ENCODE results near the gene ANKRD1.
"Not testable (repeated sequence)": the region's sequence is repeated elsewhere in the genome, so short reads cannot be mapped to it uniquely, and the experiment has no call there.

The ANKRD1 gene

DNA sequence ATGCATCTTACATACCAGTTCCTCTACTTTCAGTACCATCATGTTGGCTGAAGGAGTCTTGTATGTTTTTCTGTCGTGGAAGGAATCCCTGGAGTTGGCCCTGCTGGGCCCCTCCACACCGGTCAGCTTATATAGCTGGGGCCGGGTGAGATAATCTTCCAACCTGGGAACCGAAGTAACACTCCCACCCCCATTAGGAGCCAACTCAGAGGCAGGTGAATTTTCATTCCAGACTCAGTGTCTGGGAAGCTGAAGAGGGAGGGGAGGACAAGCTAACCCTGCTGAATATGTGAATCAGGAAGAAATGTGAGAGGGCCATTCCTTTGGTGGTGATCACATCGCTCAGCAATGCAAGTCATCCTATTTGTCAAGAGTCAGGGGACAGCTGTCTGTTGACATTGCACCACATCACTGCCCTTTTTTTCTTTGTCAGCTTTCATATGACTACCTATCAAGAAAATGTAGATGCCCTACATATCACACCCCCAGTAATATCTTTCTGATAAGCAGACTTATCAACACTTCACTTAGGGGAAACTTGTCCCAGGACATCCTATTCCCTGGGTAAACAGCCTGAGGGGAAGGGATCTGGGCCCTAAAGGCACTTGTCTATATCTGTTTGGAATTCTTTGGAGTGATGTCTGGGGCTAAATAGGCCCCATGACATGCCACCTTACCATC is at the start of gene ANKRD1:
Gene ANKRD1, minus strand, starts transcription at position 102 of the 681 bp plus-strand sequence. Its CDS starts 60 bp downstream, at position 42.
- no peak for DNase-seq (ENCODE audit: low read depth in 2 of 2)

DNA sequence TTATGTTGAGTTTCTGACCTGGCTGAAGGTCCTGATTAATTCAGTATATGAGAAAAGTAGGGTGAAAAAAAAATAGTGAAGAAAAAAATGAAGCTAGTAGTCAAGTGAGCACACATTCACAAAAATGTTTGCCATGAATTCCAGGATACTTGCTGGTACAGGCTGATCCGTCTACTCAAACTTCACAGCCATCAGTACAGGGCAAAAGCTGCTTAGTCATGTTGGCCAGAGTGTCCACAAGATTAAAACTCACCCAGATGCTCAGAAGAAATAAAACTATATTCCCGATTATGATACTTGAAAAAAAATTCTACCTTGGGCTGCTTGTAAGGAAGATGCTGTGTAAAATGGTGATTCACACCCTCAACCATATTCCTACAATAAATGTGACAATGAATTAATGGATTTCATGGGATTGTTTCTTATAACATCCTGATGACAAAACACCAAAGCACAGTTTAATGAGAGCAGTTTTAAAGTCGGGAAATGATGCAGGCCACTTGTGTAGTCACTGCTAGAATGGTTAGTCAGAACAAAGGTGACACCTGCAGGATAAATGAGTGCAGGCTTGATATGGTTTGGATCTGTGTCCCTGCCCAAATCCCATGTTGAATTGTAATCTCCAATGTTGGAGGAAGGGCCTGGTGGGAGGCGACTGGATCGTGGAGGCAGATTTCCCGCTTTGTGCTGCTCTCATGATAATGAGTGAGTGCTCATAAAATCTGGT is 49.2 kb upstream of the ANKRD1 start:
- no peak for DNase-seq (ENCODE audit: low read depth in 2 of 2)

DNA sequence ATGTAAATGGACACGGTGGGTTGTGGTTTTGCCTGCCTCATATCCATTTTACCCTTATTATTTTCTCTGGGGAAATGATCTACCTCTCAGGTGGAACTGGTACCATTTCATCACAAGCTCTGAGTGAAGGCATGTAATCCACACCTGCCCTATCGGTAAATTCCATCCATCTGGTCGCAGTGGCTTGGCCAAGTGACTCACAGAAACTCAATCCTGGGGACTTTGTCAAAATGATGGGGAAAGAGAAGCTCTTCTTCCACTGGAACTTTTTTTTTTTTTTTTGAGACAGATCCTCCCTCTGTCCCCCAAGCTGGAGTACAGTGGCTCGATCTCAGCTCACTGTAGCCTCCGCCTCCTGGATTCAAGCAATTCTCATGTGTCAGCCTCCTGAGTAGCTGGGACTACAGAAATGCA is 48.2 kb upstream of the ANKRD1 start:
- DNase-seq (ENCODE audit: low read depth in 2 of 2), result no peak

DNA sequence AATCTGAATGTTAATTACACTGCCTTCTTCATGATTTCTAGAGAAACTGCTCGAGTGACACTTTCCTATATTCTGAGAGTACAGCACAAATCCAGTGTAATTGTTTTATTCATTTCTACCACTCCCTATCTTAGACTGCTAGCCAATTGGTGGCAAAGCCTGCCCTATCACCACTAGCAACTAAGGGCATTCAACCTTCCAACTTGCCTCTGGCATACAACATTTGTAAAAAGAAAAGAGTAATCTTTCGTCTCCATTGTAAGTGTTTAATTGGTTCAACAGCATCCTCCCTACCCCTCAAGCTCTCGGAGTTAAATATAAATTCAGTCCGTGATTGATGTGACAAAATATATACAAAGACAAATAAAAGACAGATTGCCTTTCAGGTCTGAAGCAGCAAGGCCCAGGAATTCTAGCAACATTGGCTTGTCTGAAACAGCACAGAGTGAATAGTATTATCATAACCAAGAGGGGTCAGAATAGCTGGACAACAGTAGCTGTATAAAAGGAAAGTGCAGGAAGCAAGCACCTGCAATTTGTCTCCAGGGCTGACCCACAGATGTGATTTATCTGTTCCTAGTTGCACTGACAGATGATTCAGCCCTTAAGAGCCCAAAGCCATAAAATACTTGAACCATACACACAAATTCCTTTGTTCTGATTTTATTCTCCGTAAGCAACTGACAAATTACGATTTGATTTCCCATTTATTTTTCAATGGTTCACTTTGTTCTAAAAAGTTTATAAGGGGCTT is 47.6 kb upstream of the ANKRD1 start:
- DNase-seq (ENCODE audit: low read depth in 2 of 2), result no peak

DNA sequence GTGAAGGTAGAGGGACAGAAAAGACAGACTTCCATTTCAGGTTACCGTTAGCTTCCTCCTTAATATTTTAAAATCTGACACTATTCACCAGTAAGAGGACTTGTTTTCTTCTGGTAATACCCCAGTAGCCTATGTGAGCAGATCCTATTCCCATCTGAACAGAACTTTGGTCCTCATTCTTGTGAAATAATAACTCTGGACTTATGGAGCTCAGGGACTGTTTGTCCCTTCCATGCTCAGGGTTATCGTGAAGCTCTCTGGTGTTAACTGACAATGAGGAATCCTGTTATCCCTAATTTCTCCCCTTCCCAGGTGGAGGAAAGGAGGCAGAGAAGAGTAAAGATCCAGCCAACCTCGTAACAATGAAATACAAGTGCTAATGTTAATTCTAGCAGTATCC is 47.0 kb upstream of the ANKRD1 start:
- DNase-seq (ENCODE audit: low read depth in 2 of 2), result no peak

DNA sequence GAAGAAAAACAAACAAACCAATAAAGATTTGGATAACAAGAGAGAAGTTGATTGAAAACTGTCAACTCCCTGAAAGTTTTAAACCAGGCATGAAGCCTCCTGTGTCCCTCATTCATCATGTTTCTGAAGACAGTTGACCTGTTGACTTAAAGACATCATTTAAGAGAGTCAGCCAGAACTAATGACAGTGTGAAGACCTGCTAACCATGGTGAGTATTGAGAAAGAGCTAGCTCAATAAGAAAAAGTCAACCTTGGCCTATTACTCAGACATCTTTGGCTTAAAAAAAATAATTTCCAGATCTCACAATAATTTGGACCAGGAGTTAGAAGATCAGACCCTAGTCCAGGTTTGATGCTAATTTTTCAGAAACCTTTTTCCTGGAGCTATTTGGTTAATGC is 45.3 kb upstream of the ANKRD1 start:
- DNase-seq (ENCODE audit: low read depth in 2 of 2), result no peak

DNA sequence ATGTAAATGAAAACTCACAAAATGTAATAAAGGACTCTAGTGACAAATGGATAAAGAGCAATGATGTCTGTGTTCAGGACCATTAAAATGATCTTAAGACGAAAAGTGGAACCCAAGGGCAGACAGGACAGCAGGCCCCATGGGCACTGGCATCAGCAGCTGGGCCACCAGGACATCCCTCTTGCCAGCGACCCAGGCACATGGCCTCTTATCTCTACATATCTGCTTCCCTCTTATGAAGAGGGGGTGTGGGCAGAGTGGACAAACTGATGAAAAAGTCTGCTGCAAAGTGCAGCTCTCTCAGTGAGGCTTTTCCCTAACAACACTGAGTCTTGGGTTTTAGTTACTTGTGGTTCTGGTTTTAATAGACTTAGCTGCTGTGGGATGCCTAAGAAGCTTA is 44.8 kb upstream of the ANKRD1 start:
- DNase-seq (ENCODE audit: low read depth in 2 of 2), result no peak

DNA sequence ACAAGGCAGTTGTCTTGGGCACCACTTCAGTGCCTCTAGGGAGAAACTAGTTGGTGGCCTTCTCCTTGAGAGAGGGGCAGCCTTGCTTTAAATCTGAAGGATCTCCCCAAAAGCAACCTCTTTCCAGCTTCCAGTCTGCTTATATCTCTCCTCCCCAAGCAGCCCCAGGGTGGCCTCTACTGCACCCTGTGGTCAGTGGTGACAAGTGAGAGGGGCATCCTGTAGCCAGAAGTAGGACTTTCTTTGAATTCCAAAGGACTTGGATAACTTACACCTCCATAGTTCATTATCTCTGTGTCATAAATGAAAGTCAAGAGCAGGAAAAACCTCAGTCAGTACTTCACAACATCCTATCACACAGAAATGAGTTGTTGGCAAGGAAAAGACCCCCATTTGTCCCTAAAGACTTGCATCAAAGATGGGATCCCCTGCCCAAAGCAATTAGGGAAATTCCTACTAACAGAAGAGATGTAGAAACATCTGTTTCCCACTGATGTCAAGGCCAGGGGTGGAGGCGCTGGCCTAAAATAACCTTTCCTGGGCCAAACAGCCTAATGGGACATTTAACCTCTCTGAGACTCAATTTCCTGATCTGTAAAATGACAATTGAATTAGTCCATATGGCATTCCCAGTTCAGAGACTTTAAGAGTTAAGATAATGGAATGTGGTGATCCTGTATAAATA is 44.0 kb upstream of the ANKRD1 start:
- no peak for DNase-seq (ENCODE audit: low read depth in 2 of 2)

DNA sequence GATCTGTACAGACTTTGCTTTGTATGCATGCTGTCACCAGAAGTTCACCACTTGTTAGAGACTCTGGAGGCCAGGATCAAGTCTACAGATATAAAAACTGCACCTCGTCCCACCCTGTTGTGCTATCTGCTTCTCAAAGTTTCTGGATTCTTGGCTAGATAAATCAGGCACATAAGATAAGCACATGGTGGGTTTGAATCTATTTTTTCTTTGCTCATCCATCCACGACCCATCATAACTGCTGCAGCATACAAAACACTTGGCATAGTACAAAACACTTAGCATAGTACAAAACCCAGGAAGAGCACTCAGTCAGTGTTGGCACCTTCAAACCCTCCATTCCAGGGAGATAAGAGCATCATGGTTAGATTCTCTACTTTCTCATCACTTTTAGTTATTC is 42.4 kb upstream of the ANKRD1 start:
- DNase-seq (ENCODE audit: low read depth in 2 of 2), result no peak

DNA sequence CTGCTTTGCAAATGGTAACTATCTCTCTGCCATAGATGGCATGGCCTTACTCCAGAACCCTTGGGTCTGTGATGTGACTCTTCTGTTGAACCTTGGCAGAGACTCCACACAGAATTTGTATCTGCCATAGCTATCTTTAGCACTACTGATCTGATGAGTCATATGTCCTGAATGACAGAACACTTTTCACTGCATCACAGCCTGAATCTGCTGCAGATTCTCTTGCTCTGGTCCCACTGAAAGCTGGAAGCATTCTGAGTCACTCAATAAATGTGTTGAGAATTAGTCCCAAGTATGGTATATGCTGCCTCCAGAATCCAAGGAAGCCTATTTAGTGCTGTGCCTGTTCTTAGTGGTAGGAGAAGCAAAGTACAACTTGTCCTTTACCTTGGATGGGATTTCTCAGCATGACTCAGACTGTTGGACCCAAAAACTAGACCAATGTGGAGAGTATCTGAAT is 39.5 kb upstream of the ANKRD1 start:
- no peak for DNase-seq (ENCODE audit: low read depth in 2 of 2)

DNA sequence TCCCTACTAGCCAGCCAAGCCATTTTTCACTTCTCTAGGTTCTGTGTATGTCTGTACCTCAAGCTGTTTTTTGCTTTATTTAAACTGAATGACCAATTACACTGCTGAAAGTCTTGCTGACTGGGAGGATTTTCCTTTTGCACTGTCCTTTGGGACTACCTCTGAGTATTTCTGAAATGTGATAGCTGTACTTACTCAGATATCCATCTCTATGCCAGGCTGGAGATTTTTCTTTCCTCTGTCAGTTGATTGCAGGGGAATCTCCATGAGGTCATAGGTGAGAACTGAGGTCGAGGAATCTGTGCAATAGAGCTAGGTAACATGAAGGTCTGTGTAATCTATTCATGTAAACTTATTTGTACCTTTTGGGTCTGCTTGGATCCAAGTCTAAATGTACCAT is 38.9 kb upstream of the ANKRD1 start:
- no peak for DNase-seq (ENCODE audit: low read depth in 2 of 2)

DNA sequence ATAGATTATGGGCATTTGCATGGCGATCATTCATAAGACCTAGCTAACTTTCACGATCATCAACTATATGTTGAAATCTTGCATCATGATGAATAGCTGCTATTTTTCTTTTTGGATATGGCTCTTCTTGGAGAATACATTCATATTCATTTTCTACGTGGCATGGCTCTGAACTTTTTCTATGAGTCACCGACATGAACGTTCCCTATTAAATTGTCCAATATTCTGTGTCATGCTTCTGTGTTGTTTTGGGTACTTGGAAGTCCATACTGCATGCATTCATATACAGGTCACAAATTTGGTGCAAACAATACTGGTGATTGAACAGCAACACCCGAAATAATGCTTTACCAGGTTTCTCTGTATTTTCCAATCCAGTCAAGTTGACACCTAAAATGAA is 37.9 kb upstream of the ANKRD1 start:
- DNase-seq (ENCODE audit: low read depth in 2 of 2), result no peak

DNA sequence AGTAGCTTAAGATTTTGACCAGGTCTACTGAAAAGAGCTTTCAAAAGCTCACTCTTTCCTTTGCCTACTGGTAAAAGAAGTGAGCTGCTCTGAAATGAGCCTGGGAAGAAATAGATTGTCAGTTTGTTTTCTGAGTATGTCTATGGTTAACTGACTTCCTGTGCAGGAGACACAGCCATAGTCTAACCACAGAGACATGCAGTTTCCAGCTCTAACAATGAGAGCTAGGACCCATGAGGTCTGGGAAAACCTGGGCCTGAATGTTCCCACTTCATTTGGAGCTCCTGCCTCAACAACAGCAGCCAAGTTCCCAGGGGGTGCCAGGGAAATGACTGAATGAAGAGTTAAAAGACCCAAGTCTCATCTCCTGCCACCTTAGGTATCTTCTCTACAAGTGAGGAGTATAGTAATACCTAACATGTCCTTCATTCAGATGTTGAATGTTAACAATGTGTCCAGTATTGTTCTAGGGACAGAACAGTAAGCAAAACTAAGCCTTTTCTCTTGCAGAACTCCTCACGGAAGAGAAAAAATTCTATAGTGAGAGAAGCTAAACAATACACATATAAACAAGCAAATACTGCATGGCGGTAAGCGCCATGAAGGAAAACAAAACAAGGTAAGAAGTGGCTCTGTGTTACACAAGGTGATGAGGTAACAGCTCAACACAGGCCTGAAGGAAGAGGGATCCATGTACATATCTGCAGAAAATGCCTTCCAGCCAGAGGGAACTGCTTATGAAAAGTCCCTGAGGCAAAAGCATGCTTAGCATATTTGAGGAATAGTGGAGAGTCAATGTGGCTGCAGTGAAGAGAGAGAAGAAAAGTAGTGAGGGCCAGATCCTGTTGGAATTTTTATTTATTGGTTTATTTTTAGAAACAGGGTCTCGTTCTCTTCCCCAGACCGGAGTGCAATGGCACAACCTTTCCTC is 26.4 kb upstream of the ANKRD1 start:
- DNase-seq (ENCODE audit: low read depth in 2 of 2), result no peak

DNA sequence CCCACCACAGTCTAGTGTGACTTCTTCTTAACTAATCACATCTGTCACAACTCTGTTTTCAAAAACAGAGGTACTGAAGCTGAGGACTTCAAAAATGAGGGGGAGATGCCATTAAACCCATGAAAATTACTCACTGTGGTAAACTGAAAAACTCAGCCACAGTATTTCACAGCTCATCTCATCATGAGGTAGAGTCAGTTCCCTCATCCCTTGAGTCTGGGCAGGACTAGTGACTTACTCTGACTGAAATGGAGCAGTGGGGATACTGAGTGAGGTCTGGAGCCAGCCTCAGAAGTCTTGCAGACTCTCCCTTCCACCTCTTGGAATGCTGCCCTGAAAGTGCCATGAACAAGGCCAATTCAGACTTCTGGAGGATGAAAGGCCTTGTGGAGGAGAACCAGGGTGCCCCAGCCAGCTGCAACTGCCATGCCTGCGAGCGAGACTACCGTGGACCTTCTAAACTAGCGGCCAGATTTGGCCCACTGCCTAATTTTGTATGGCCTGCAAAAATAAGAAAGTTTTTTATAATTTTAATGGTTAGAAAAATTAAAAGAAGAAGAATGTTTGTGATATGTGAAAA is 24.7 kb upstream of the ANKRD1 start:
- no peak for DNase-seq (ENCODE audit: low read depth in 2 of 2)

DNA sequence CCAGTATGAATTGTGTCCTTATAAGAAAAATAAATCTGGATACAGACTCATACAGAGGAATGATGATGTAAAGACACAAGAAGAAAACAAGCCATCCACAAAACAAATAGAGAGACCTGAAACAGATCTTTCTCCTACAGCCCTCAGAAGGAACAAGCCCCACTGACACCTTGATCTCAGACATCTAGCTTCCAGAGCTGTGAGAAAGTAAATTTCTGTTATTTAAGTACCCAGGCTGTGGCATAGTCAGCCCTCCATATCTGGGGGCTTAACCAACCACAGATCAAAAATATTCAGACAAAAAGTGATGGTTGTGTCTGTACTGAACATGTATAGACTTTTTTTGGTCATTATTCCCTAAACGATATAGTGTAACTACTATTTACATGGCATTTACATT is 23.9 kb upstream of the ANKRD1 start:
- no peak for DNase-seq (ENCODE audit: low read depth in 2 of 2)

DNA sequence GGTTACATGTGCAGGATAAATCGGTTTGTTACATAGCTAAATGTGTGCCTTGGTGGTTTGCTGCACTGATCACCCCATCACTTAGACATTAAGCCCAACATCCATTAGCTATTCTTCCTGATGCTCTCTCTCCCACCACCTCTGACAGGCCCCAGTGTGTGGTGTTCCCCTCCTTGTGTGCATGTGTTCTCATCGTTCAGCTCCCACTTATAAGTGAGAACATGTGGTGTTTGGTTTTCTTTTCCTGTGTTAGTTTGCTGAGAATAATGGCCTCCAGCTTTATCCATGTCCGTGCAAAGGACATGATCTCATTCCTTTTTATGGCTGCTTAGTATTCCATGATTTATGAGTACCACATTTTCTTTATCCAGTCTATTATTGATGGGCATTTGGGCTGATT is 22.1 kb upstream of the ANKRD1 start:
- DNase-seq (ENCODE audit: low read depth in 2 of 2), result not testable (repeated sequence)

DNA sequence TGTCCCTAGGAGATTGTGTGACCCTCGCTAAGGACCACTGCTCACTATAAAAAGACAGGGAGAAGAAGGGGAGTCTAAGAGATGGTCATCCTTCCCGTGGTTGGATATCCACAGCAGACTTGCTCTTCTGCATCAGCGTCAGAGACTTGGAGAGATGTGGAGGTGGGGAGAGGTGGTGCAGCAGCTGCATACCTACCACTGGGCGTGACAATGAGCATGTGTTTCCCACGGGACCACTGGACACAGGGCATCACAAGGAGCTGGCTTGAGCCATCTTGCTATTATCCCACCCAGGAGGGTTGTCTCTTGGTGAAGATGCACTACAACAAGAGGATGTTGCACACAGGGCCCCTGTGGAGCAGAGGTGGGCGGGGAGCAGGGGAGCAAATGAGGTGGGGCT is 18.8 kb upstream of the ANKRD1 start:
- no peak for DNase-seq (ENCODE audit: low read depth in 2 of 2)

DNA sequence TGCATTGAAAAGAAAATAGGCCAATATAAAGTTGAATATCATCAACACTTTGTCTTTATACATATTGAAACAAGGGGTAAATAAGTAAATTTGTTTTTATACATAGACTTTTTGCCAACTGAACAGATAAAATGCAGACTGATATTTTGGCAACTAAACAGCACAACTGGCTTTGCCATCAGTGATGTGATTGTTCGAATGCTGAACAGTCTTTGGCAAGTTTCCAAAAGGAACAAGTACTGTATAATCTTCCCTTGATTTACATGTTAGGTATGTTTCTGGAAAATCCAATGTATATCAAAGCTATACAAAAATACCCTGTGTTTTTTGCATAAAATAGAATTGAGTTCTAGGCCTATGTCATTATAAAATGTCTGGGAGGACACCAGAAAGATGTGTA is 18.2 kb upstream of the ANKRD1 start:
- DNase-seq (ENCODE audit: low read depth in 2 of 2), result no peak

DNA sequence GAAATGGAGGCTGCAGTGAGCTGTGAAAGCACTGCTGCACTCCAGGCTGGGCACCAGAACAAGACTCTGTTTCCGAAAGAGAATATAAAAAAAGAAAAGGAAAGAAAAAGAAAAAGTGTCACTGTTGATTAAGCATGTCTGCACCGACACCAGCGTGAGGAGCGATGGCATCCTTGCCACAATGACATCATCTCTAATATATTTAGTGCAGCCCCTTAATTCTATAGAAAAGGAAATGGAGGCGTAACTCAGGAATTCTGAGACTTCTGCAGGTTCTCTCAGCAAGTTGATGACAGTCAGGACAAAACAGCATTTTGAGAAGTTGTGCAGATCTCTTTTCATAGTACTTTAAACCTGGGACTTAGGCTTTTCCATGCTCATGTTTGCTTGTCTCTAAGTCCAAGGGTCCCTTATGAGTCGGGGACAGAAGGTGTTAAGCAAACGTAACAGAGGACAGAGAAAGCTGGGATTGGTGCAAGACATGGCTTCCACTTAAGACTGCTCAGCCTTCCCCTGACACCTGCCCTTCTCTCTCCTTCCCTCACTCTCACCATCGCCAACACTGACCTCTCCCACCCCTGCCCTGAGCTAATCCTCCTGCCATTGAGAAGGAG is 16.9 kb upstream of the ANKRD1 start:
- no peak for DNase-seq (ENCODE audit: low read depth in 2 of 2)

DNA sequence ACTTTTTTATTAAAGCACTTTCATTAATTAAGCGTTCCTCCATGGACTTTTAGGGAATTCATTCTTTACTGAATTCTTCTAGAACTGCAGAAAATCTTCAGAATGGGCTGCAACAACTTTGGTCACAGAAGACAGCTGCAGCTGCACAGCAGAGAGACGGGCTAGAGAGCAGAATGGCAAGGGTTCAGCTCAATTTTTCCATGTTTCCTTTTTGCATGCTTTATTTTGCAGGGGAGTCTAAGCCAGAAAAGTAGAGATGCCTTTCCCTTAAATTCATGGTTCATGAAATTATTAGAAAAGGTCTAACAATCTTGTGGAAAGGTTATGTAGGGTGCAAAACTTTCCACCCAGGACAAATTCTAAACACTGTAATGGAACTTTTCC is 15.4 kb upstream of the ANKRD1 start:
- DNase-seq (ENCODE audit: low read depth in 2 of 2), result no peak
